HCT116 (cell line): ENCODE results near the gene HAGH. TPM values are rescaled to one million over a fixed set of nuclear protein-coding genes. Genes with fewer than 3 reads are reported as not detected.

Experiments used
- EZH2 ChIP-seq: fragments of 200-600 bp; sonication (generic); IDR thresholded peaks from 2 replicates; pipeline ENCODE4 v1.6.1; 2017; ENCODE audit warnings: antibody characterized with exemption, mixed run types
- total RNA-seq: library from RNA; stranded (reverse); gene quantifications from one replicate; pipeline ENCODE4 v1.2.1, GENCODE V29; 2021; ENCODE audit not compliant: unreplicated experiment

Gene HAGH
- total RNA-seq, 1 experiment from 2014 or later, result 39.1 TPM

DNA sequence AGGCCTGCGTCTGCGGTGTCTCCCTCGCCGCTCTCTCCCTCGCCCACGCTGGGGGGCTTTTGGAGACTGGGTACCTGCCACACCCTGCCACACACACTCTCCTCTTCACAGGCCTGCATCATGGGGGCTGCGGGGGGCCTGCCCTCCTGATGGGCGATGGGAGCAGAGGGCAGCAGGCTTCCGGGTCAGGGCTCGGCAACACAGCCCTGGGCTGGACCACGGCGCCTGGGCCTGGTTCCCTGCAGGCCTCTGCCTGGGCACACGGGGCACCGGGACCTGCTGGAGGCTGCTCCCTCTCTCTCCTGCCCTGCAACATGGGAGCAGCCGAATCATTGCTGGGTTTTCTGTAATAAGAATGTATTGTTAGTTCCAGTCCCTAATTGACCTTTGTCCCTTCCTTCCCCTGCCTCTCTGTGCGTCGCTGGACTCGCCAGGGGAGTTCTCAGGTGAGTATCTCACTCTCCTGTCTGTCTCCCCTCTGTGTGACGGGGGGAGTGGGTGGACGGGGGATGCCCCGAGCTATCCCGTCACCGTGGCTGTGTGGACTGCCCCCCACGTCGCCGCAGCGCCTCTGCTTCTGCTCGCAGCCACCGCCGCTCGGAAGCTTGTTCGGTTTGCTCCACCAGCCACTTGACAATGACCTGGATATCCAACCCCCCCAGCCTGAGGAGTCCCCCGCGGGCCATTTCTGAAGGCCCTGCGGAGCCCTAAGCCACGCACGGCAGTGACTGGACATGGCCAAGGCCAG, 68.7 kb downstream of the HAGH start (continued):
- TF ChIP-seq EZH2, result no peak

Other genes starting within 250 kb of the HAGH start
- 27.5 TPM for gene IFT140, start 214.8 kb downstream of the HAGH start, total RNA-seq
- 22.9 TPM for gene CRAMP1, start 214.5 kb downstream of the HAGH start, total RNA-seq
- gene JPT2, start 148.5 kb downstream of the HAGH start, total RNA-seq, result 113 TPM
- 75.3 TPM for gene MAPK8IP3, start 120.6 kb downstream of the HAGH start, total RNA-seq
- 103 TPM for gene NME3, start 55.3 kb downstream of the HAGH start, total RNA-seq
- 36.3 TPM for gene EME2, start 54.0 kb downstream of the HAGH start, total RNA-seq
- 200 TPM for gene MRPS34, start 53.7 kb downstream of the HAGH start, total RNA-seq
- 31.6 TPM for gene SPSB3, start 44.3 kb downstream of the HAGH start, total RNA-seq
- gene NUBP2, start 43.9 kb downstream of the HAGH start, total RNA-seq, result 103 TPM
- gene IGFALS, start 33.1 kb downstream of the HAGH start, total RNA-seq, result 0.10 TPM
- 25.8 TPM for gene FAHD1, start 381 bp upstream of the HAGH start, total RNA-seq
- gene MEIOB, start 45.3 kb upstream of the HAGH start, total RNA-seq, result 0.59 TPM
- not detected for gene HS3ST6, start 91.6 kb upstream of the HAGH start, total RNA-seq
- 18.3 TPM for gene MSRB1, start 116.4 kb upstream of the HAGH start, total RNA-seq
- 0.93 TPM for gene RPL3L, start 127.9 kb upstream of the HAGH start, total RNA-seq
- 273 TPM for gene NDUFB10, start 132.7 kb upstream of the HAGH start, total RNA-seq
- gene RPS2, start 138.0 kb upstream of the HAGH start, total RNA-seq, result 6,265 TPM
- gene RNF151, start 140.0 kb upstream of the HAGH start, total RNA-seq, result 0.30 TPM
- gene TBL3, start 145.2 kb upstream of the HAGH start, total RNA-seq, result 68.9 TPM
- 10.0 TPM for gene NOXO1, start 154.6 kb upstream of the HAGH start, total RNA-seq
- gene GFER, start 157.4 kb upstream of the HAGH start, total RNA-seq, result 47.3 TPM
- 11.5 TPM for gene SYNGR3, start 163.1 kb upstream of the HAGH start, total RNA-seq
- 57.4 TPM for gene ZNF598, start 183.0 kb upstream of the HAGH start, total RNA-seq
- 226 TPM for gene NPW, start 193.0 kb upstream of the HAGH start, total RNA-seq
- 58.4 TPM for gene NHERF2, start 200.1 kb upstream of the HAGH start, total RNA-seq
- gene NTHL1, start 221.0 kb upstream of the HAGH start, total RNA-seq, result 40.1 TPM
- gene TSC2, start 221.2 kb upstream of the HAGH start, total RNA-seq, result 74.1 TPM